K562 (cell line): ENCODE results near the gene PLCB3. TPM values are rescaled to one million over a fixed set of nuclear protein-coding genes. Genes with fewer than 3 reads are reported as not detected.
A peak's percentile ranks its signal among the peaks of the same experiment; 100 is the strongest.

Experiments
- BDP1 ChIP-seq: IDR thresholded peaks from 3 replicates; pipeline ENCODE4 v1.6.1; 2011; ENCODE audit not compliant: insufficient read length, insufficient read depth
- CC2D1A ChIP-seq: fragments of 450-650 bp; IDR thresholded peaks from 2 replicates; pipeline ENCODE4 v1.6.1; 2017; ENCODE audit warnings: mild to moderate bottlenecking
- CHAMP1 ChIP-seq: fragments of 450-650 bp; IDR thresholded peaks from 2 replicates; pipeline ENCODE4 v1.6.1; 2016; ENCODE audit warnings: mild to moderate bottlenecking
- EHMT2 ChIP-seq: fragments of 450-650 bp; IDR thresholded peaks from 2 replicates; pipeline ENCODE4 v1.6.1; 2018; ENCODE audit warnings: antibody characterized with exemption
- FOSL1 ChIP-seq: fragments of 200-800 bp; sonication (Bioruptor generic); conservative IDR thresholded peaks from 2 replicates; pipeline ENCODE4 v1.6.1; 2016; ENCODE audit warnings: missing genetic modification characterization, missing compliant biosample characterization
- NFYB ChIP-seq: IDR thresholded peaks from 2 replicates; pipeline ENCODE4 v1.6.1; 2011; ENCODE audit warnings: mild to moderate bottlenecking, moderate library complexity; ENCODE audit not compliant: insufficient read length; ENCODE audit errors: extremely low read depth
- POLR2B ChIP-seq: fragments of 450-650 bp; IDR thresholded peaks from 2 replicates; pipeline ENCODE4 v1.6.1; 2018; ENCODE audit warnings: low read depth; ENCODE audit not compliant: partially characterized antibody
- RBM14 ChIP-seq: fragments of 200-400 bp; formaldehyde crosslinking; IDR thresholded peaks from 2 replicates; pipeline ENCODE4 v1.6.1; 2018; ENCODE audit warnings: low read depth, mild to moderate bottlenecking, low read length, moderate library complexity, borderline replicate concordance; ENCODE audit not compliant: insufficient read depth
- SMARCE1 ChIP-seq: fragments of 450-650 bp; IDR thresholded peaks from 2 replicates; pipeline ENCODE4 v1.7.1; 2016; ENCODE audit warnings: mild to moderate bottlenecking
- SUPT5H ChIP-seq: fragments of 450-650 bp; IDR thresholded peaks from 2 replicates; pipeline ENCODE4 v1.6.1; 2016
- ZBTB43 ChIP-seq: sonication (generic); formaldehyde crosslinking; IDR thresholded peaks from 2 replicates; pipeline ENCODE4 v1.8.0; 2023; ENCODE audit warnings: mild to moderate bottlenecking, missing genetic modification reagents
- ZFP30 ChIP-seq: fragments of 250-450 bp; sonication (Bioruptor Pico); IDR thresholded peaks from 2 replicates; pipeline ENCODE4 v1.8.0; 2022; ENCODE audit warnings: moderate library complexity, mild to moderate bottlenecking, inconsistent platforms, borderline replicate concordance
- ZFPM2 ChIP-seq: fragments of 250-450 bp; sonication (Bioruptor Pico); IDR thresholded peaks from 2 replicates; pipeline ENCODE4 v1.5.1; 2022; ENCODE audit warnings: mild to moderate bottlenecking
- ZNF318 ChIP-seq, 2 experiments: fragments of 450-650 bp; IDR thresholded peaks; 2 replicates each; pipeline ENCODE4 v1.6.1; 2016; ENCODE audit warnings: mild to moderate bottlenecking in 2 of 2, borderline replicate concordance in 1 of 2, low read depth in 1 of 2, moderate library complexity in 1 of 2
- ZNF79 ChIP-seq: fragments of 250-450 bp; sonication (Bioruptor Pico); IDR thresholded peaks from 2 replicates; pipeline ENCODE4 v1.4.0; 2020; ENCODE audit warnings: low read depth, mild to moderate bottlenecking, moderate library complexity
- polyA plus RNA-seq, 8 experiments: library from polyadenylated mRNA; depleted of rRNA in 4 of 8; stranded (reverse) in 5 of 8; unstranded in 3 of 8; fragments of >200 nt; fragmentation: Nextera tagmentation in 2 of 8; fragmentation: Illumina TruSeq in 1 of 8; extraction: Ambion mirVana in 2 of 8; extraction: Trizol in 1 of 8; gene quantifications; 2 replicates each; pipeline versions ENCODE4 v1.2.1 to v1.2.3, GENCODE V29; 2011 to 2014; ENCODE audit warnings: inconsistent platforms in 1 of 8, missing spikeins in 1 of 8
- total RNA-seq, 7 experiments: library from RNA; depleted of rRNA in 6 of 7; stranded (reverse); fragments of >200 nt in 6 of 7; fragmentation: Illumina TruSeq in 2 of 7; extraction: Trizol in 2 of 7; gene quantifications; 2 replicates each; pipeline versions ENCODE4 v1.2.1 to v1.2.3, GENCODE V29; 2011 to 2021; ENCODE audit warnings: low replicate concordance in 1 of 7

PLCB3 gene
- total and polyA plus RNA-seq, 9 of the 15 experiments (the other 6 are each of a cell fraction or from before 2014, with no cell fraction given): 0.31 to 44.8 (median 14.6) TPM

- TF ChIP-seq RBM14 (no peak), ZFP30 (CRISPR knock-in tag) (no peak), CC2D1A (peak; percentile 9; the same call in 1 of the 2 replicates), BDP1 (no peak), ZFPM2 (no peak), EHMT2 (no peak), ZBTB43 (no peak), ZNF79 (no peak), ZNF318 (IDR thresholded peaks at IDR 0.05; ENCODE audit: borderline replicate concordance in 1 of 2, low read depth in 1 of 2) (peak in 1 of 2 experiments; percentile 64; a peak in 2 of 4 replicates), FOSL1 (tag) (peak; percentile 92), POLR2B (peak; percentile 86), NFYB (no peak), SMARCE1 (peak; percentile 75; the same call in 1 of the 2 replicates), SUPT5H (peak; percentile 78), CHAMP1 (no peak)
Measured at GRCh38 chr11:64207256-64208085, 43.9 kb upstream of the PLCB3 start (continued).
